NCI-H2081 (cell line): ENCODE data around the gene OSBPL3.

Experiments used
- DNase-seq, 2 experiments: peaks; one replicate each; lab custom pipeline; 2025; lab: John Stamatoyannopoulos, UW

Gene OSBPL3

GRCh38 chr7:24896031-24896501 is 83.9 kb downstream of the OSBPL3 start:
- no peak for DNase-seq

- no peak for DNase-seq
Observed at GRCh38 chr7:24894429-24895221, 85.4 kb downstream of the OSBPL3 start.

DNA sequence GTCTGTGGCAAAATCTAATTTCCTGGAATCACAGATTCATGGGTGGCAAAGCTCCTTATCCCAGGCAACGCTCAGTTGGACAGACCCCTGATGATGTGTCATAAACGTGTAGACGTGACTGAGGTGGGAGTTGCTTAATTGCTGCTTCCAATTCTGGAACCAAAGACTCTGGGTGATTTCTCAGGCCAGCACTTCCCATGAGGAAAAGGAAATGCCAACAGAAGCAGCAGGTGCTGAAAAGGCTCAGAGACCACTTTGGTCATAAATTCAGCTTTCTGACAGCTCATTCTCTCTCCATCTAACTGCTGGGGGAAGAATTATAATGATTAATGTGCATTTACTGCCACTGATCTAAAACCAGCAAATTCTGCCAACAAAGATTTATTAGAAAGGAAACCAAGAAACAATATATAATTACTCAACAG is 88.7 kb downstream of the OSBPL3 start:
- DNase-seq, result peak in 1 of 2 experiments; percentile 26

DNA sequence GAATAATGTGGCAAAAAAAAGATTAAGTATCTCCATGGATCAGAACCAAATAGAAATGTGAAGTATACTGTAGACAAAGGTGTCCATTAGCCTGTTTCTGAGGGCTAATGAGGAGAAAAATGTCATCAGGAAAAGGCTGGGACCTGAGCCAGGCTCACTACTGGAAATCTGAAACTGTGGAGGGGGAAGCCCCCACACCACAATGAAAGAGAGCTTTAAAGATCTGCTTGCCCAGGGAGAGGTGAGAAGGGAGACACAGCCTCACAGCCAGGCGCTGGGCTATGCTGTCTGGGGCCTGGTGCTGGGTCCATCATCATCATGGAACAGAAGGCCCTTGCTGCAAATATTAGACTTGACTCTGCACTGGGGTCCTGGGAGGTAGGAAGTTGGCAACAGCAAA is 90.4 kb downstream of the OSBPL3 start:
- DNase-seq, result peak in 1 of 2 experiments; percentile 26

GRCh38 chr7:24888653-24889052 is 91.3 kb downstream of the OSBPL3 start:
- DNase-seq, result no peak

DNA sequence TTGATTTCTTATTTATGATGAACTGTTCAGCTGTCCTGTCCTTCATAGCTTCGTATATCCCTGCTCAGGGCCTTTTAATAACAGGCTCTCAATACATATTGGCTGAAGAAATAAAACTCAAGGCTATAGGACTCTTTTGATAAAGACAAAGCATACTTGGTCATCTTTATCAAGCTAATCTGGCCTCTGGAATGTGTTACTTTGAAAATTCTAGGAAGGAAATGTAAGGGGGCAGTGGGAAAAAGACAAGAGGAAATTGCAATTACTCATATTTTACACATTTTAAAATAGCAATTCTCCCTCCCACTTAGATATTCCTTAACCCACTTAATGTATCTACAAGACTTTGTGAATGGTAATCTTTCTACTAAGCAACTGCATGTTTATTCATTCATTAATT is 94.3 kb downstream of the OSBPL3 start:
- DNase-seq, result no peak

DNA sequence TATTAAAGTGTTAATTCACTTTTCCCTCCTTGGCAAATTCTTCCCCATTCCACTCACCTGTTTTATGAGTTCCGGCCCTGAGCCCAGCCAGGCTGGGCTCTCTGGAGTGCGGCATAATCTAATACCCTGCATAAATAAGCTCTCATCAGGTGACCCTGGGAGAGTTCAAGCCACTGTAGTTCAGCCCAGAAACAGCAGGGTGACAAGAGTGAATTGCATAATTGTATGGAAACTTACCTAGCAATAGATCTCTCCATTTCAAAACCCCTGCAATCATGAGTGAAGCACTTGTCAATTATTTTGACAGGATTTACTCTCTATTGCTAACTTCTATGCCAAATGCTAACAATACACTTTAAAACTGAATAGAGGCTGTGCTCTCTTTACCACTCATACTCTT is 94.7 kb downstream of the OSBPL3 start:
- peak in 1 of 2 experiments; percentile 64 for DNase-seq

DNA sequence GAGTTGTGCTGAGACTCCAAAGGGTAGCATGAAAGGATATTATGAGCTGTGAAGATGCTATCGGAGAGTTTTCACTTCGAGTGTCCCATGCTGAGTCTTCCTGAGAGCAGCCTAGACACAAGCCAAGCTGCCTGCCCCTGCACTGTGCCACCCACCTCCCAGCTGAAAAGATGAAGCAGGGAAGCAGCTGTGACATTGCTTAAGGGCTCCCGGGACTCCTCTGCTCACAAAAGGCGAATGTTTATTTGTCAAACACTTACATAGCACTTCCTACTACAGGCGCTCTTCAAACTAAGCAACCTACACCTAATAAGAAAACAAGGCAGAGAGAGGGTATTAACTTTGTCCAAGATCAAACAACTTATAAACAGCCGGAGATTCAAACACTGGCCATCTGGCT is 95.6 kb downstream of the OSBPL3 start:
- peak; percentile 9 to 39 for DNase-seq

GRCh38 chr7:24883622-24884013 is 96.4 kb downstream of the OSBPL3 start:
- DNase-seq, result no peak

GRCh38 chr7:24882989-24883621 is 96.9 kb downstream of the OSBPL3 start:
- DNase-seq, result no peak

GRCh38 chr7:24881623-24882022 is 98.4 kb downstream of the OSBPL3 start:
- DNase-seq, result no peak

- DNase-seq, result no peak
Observed at GRCh38 chr7:24880886-24881285, 99.1 kb downstream of the OSBPL3 start.

DNA sequence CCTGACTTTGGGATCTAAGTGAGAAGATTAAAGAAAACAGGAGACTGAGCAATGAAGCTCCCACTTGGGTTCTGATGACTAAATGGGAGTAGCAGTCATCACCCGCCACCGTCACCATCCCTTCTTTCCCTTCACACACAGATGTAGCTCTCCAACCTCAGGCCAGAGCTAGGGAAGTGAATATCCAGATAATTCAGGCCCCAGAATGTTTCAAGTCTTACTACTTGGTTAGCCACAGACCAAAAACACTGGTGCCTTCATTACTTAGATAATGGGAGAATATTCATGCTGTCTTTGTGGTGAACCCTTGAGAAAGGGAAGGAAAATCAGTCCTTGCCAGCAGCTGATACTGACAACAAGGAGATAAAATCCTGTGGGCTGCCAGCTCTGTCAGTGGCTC is 100.7 kb downstream of the OSBPL3 start:
- DNase-seq, result no peak

DNA sequence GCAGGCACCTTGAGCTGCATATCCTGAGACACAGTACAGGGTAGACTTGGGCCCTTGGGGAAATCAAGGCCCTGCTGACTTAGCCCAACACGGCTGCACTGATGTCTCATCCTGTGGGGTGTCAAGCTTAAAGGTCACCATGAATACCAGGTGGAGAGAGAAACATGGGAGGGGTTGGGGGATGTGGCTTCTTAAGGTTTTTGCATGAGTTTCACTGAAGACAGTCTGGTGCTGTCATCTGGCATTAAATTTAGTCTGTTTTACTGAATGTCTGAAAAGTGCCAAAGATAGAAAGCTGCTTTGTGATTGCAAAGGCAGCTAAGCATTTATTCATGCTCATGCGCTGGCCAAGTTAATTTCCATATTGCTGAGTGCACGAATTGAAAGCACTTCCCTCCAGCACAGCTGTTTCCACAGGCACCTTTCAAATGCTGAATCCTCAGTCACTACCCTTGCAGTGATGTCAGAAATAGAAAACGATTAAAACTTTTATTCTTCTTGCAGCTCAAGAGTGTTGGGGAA is 102.1 kb downstream of the OSBPL3 start:
- DNase-seq, result no peak

DNA sequence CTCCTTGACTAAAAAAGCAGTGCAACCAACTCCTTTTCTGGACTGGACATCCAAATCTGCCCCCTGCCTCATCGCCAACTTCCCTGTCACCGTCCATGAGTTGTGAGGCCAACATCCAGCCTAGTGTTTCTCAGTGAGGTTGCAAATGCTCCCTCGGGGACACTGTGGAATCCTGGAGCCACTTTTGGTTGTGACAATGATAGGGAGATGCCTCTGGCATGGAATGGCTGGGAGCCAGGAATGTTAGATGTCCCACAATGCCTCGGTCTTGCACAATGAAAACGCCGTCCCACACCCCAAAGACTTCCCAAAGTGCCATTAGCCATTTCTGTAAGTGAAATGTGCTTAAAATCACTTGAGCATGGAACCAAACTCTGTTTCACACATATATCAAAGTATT is 105.2 kb downstream of the OSBPL3 start:
- no peak for DNase-seq

DNA sequence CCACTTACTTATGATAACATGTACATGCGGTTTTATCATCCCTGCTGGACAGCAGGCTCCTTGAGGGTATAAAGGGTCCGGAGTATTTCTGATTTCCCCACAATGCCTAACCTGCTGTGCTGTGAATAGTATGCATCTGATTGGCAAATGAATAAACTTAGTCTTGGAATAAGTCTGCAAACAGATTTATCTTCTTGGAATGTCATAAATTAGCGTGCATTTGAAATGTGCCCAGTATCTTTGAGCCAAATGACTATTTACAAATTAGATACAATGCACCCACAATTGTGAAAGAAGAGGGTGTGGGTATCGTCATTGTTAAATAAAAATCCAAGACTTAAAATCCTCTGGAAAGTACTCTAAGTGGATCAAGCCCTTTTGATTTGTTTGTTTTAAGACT is 106.0 kb downstream of the OSBPL3 start:
- no peak for DNase-seq

GRCh38 chr7:24871770-24872169 is 108.2 kb downstream of the OSBPL3 start:
- DNase-seq, result peak in 1 of 2 experiments; percentile 18

- no peak for DNase-seq
Observed at GRCh38 chr7:24870766-24871165, 109.2 kb downstream of the OSBPL3 start.

DNA sequence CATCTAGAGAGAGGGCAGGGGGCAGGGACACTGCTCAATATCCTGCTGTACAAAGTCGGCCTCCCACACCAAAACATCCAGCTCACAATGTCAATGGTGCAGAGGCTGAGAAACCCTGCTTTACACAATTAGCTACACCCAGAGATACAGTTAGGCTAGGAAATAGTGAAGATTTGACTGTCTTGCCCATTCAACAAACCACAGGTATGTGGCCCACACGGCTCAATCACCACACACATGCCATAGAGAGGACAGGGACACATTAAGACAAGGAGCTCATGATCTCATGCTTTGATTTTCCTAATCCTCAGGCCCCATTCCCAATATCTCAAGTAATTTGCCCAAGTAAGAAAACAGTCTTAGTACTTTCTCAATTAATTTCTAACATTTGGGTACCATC is 110.4 kb downstream of the OSBPL3 start:
- DNase-seq, result no peak

GRCh38 chr7:24868741-24869140 is 111.2 kb downstream of the OSBPL3 start:
- no peak for DNase-seq

DNA sequence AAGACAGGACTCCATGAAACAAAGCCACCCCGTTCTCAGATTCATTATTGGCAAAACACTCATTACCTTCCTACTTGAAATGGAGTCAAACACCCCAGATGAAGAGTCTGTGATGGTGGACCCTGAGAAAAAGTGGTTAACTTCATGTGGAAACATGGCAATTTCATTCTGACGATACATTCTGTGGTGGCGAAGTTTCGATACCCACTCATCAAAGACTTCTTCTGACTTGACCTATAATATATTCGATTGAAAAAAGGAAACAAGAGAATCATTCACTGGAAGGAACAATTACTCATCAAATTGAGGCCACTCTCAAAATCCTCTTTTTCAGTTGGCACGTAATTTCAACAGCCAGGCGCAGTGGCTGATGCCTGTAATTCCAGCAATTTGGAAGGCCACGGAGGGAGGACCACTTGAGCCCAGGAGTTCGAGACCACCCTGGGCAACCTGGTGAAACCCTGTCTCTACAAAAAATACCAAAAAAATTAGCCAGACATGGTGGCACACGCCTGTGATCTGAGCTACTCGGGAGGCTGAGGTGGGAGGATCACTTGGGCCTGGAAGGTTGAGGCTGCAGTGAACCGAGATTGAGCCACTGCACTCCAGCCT is 113.9 kb downstream of the OSBPL3 start:
- no peak for DNase-seq

GRCh38 chr7:24864214-24864817 is 115.7 kb downstream of the OSBPL3 start:
- DNase-seq, result no peak
